Esophagus squamous epithelium (tissue), 4 donors: ENCODE data around the gene QSER1.

Experiments
- CTCF ChIP-seq, 6 experiments: fragments of 450-650 bp in 4 of 6; fragments of 200-600 bp in 2 of 6; sonication (generic) in 2 of 6; IDR thresholded peaks; one replicate each; pipeline ENCODE4 v1.5.1; 2016 to 2019; ENCODE audit warnings: antibody characterized with exemption in 6 of 6, mild to moderate bottlenecking in 4 of 6, moderate library complexity in 4 of 6
- POLR2A ChIP-seq, 4 donors: fragments of 450-650 bp; IDR thresholded peaks; one replicate each; pipeline ENCODE4 v1.6.1; 2017; ENCODE audit warnings: antibody characterized with exemption in 4 of 4, mild to moderate bottlenecking in 4 of 4, moderate library complexity in 3 of 4

- TF ChIP-seq CTCF (IDR thresholded peaks at IDR 0.05) (no peak), POLR2A (IDR thresholded peaks at IDR 0.05) (no peak)
These were observed 108.7 kb downstream of the QSER1 start for GRCh38 chr11:33001281-33001680.
